ENCODE measurements around the gene THYN1. TPM values are rescaled to one million over a fixed set of nuclear protein-coding genes. Genes with fewer than 3 reads are reported as not detected.

The THYN1 gene
- 10 to 100 TPM; 16.1 to 39.3 (median 33.2) TPM for total RNA-seq

DNA sequence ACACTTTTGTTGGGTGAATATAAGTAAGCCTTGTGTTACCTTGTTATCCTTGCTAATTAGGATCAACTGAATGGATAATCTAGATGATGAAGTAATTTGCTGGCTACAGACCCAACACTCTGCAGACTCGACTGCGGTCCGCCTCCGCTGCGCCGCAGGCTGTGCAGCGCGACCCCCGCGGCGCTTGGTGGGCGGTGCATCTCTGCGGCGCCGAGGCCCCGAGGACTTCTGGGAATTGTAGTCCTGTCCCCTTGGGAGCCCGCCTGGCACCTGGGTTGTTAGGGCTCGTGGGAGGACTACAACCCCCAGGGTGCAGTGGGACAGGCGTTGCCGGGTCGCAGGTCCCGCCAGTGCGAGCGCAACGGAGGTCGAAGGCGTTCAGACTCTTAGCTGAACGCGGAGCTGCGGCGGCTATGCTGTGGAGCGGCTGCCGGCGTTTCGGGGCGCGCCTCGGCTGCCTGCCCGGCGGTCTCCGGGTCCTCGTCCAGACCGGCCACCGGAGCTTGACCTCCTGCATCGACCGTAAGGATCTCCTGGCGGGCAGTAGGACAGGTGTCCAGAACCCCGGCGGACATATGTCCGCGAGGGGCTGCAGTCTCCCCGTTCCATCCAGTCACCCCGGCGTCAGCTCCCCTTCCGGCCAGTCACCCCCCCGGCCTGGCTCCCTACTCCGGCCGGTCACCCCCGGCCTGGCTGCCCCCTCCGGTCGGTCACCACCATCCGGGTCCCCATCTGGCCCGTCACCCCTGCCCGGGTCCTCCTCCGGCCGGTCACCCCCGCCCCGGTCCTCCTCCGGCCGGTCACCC is at the start of gene THYN1, which contains the start of gene ACAD8:
Gene THYN1, minus strand, starts transcription at position 165 of the 806 bp plus-strand sequence. CDS start 470 bp downstream, outside the sequence.
Gene ACAD8, plus strand, starts transcription at position 381 of the 806 bp plus-strand sequence. Its CDS starts 33 bp downstream, at position 414.
- Histone ChIP-seq H3K36me3 (no peaks in the 10 kb centered on the region), H3K4me3 (peak within 1 kb of the TSS; percentile 66 to 100 (median 79)), H3K27me3 (no peaks in the 10 kb centered on the region), H3K4me1 (peaks cover 6 to 22% (median 19%) of the 10 kb centered on the region in 4 donors), H3K9me3 (no peaks in the 10 kb centered on the region), H3K27ac (peak within 1 kb of the TSS; percentile 75 to 82 (median 82))
- no peak for TF ChIP-seq EP300 (IDR thresholded peaks at IDR 0.05; ENCODE audit: low read depth)
- TF ChIP-seq, protein P1, sequence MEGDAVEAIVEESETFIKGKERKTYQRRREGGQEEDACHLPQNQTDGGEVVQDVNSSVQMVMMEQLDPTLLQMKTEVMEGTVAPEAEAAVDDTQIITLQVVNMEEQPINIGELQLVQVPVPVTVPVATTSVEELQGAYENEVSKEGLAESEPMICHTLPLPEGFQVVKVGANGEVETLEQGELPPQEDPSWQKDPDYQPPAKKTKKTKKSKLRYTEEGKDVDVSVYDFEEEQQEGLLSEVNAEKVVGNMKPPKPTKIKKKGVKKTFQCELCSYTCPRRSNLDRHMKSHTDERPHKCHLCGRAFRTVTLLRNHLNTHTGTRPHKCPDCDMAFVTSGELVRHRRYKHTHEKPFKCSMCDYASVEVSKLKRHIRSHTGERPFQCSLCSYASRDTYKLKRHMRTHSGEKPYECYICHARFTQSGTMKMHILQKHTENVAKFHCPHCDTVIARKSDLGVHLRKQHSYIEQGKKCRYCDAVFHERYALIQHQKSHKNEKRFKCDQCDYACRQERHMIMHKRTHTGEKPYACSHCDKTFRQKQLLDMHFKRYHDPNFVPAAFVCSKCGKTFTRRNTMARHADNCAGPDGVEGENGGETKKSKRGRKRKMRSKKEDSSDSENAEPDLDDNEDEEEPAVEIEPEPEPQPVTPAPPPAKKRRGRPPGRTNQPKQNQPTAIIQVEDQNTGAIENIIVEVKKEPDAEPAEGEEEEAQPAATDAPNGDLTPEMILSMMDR (IDR thresholded peaks at IDR 0.05): peak; percentile 30 to 66 (median 48)
- TF ChIP-seq POLR2AphosphoS5 (IDR thresholded peaks at IDR 0.05): peak; percentile 76 to 89 (median 86)
- TF ChIP-seq POLR2A (IDR thresholded peaks at IDR 0.05): peak; percentile 74
- WGBS, 2 donors (ENCODE audit: low coverage in 1 of 2): 0% methylated on average over 63 of the region's 70 CpGs; no CpG with 5 or more reads in 1 of the 2 donors
- DNase-seq: peak; percentile 97
- in situ Hi-C loops (cut with MboI; ENCODE audit: low pct_ligation_motif_present in 1 of 4, low pct_unique_long_range_greater_than_20kb in 1 of 4, low sequenced_read_pairs in 3 of 4): no loop called here
- intact Hi-C loops (cut with DNase I; ENCODE audit: low total_unique reads): no loop called here

DNA sequence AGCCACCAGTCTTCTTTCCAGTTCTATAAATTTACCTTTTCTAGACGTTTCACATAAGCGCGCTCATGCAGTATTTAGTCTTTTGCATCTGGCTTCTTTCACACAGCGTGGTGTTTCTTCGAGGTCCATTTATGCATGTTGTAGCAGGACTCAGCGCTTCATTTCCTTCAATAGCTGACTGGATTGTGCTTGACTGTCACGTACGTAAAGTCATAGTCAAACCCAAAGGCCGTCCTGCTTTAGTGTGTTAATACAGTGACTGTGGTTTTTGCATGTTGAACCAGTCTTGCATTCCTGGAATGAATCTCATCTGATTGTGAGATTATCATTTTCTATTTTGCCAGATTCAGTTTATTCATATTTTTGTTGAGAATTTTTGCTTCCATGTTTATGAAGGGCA is 41.5 kb upstream of the THYN1 start:
- Histone ChIP-seq H3K27ac (no peak overlapping the region), H3K36me3 (no peaks in the 10 kb centered on the region), H3K4me1 (no peaks in the 10 kb centered on the region), H3K27me3 (no peaks in the 10 kb centered on the region), H3K4me3 (no peak overlapping the region), H3K9me3 (no peaks in the 10 kb centered on the region)
- TF ChIP-seq, protein P1 (IDR thresholded peaks at IDR 0.05): no peak
- TF ChIP-seq EP300 (IDR thresholded peaks at IDR 0.05; ENCODE audit: low read depth) (no peak), POLR2AphosphoS5 (IDR thresholded peaks at IDR 0.05) (no peak), POLR2A (IDR thresholded peaks at IDR 0.05) (no peak)
- WGBS, 2 donors (ENCODE audit: low coverage in 1 of 2): 74% methylated on average over 9 of the region's 9 CpGs; no CpG with 5 or more reads in 1 of the 2 donors
- no peak for DNase-seq
- in situ Hi-C loops (cut with MboI; ENCODE audit: low pct_ligation_motif_present in 1 of 4, low pct_unique_long_range_greater_than_20kb in 1 of 4, low sequenced_read_pairs in 3 of 4) (no loop called here), intact Hi-C loops (cut with DNase I; ENCODE audit: low total_unique reads) (no loop called here)

DNA sequence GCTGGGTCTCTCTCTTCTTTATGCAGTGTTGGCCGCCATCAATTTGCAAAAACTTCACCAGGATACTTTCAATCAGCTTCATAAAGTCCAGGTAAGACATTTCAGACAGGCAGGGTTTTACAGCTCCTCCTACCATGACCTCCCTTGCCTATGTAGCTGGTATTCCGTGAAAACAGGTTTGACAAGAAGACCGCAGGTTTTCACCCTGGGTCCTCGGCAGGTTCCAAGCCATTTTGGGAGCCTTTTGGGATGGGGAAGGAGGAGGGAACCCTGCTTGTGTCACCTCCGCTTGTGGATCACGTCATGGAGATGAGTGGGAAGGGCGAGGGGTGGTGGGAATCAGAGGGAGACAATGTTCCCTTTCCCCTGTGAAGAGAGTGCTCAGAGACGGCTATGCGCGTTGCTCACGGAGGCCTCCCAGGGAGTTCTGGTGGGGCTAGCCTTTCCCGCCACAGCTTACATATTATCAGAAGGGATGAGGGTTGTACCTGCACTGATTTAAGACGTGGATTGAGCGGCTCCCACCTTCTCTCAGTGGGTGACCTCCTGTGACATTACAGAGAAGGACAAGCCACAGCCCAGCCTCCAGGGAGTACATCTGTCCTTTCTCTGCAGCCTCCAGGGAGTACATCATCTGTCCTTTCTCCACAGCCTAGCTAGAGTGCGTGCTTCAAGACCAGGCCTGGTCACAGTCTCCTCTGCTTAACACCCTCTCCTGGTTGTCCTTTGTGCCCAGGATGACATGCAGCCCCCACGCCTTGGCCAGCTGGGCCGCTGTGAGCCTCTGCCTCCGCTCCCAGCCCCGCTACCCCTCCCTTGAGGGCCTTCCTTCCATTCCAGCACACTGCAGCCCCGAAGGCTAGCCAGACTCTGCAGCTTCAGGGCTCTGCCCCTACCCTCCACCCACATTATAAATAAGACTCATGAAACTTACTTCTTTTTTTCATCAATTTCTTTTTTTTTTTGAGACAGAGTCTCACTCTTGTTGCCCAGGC is 40.3 kb upstream of the THYN1 start:
- H3K27ac ChIP-seq: no peak overlapping the region
- H3K4me3 ChIP-seq: no peak overlapping the region
- no peaks in the 10 kb centered on the region for H3K36me3 ChIP-seq
- intact Hi-C loops (cut with DNase I; ENCODE audit: low total_unique reads): no loop called here
- no peak for TF ChIP-seq POLR2A (IDR thresholded peaks at IDR 0.05)
- TF ChIP-seq EP300 (IDR thresholded peaks at IDR 0.05; ENCODE audit: low read depth): no peak
- no peak for TF ChIP-seq POLR2AphosphoS5 (IDR thresholded peaks at IDR 0.05)
- TF ChIP-seq, protein P1 (IDR thresholded peaks at IDR 0.05): no peak
- no peak for DNase-seq
- H3K4me1 ChIP-seq: no peaks in the 10 kb centered on the region
- H3K9me3 ChIP-seq: no peaks in the 10 kb centered on the region
- WGBS, 2 donors (ENCODE audit: low coverage in 1 of 2): 71 to 76% methylated on average over 9 to 20 of the region's 20 CpGs
- in situ Hi-C loops (cut with MboI; ENCODE audit: low pct_ligation_motif_present in 1 of 4, low pct_unique_long_range_greater_than_20kb in 1 of 4, low sequenced_read_pairs in 3 of 4): no loop called here
- H3K27me3 ChIP-seq: no peaks in the 10 kb centered on the region

DNA sequence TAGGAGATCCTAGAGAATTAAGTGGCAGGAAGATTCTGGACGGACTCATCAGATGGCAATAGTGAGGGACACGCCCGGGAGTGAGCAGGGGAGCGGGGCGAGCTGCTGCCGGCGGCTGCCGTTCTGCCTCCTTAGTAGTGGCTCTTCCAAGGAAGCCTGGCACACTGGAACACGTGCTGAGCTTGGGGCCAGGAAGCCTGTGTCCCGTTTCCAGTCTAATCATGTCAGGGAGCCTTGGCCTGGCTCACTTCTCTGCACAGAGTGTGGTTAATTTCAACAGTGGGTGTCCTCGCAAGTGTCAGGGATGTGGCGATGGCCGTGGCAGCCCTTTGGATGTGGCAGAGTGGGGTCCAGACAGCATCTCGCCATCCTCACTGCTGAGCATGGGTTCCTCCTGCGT is 39.5 kb upstream of the THYN1 start:
- no peak for DNase-seq
- 75% methylated on average over 15 of the region's 15 CpGs; no CpG with 5 or more reads in 1 of the 2 donors for WGBS, 2 donors (ENCODE audit: low coverage in 1 of 2)
- H3K27ac ChIP-seq: no peak overlapping the region
- no peaks in the 10 kb centered on the region for H3K4me1 ChIP-seq
- in situ Hi-C loops (cut with MboI; ENCODE audit: low pct_ligation_motif_present in 1 of 4, low pct_unique_long_range_greater_than_20kb in 1 of 4, low sequenced_read_pairs in 3 of 4) (no loop called here), intact Hi-C loops (cut with DNase I; ENCODE audit: low total_unique reads) (no loop called here)
- H3K36me3 ChIP-seq: no peaks in the 10 kb centered on the region
- TF ChIP-seq POLR2AphosphoS5 (IDR thresholded peaks at IDR 0.05) (no peak), POLR2A (IDR thresholded peaks at IDR 0.05) (no peak), EP300 (IDR thresholded peaks at IDR 0.05; ENCODE audit: low read depth) (no peak)
- TF ChIP-seq, protein P1 (IDR thresholded peaks at IDR 0.05): no peak
- no peaks in the 10 kb centered on the region for H3K9me3 ChIP-seq
- no peak overlapping the region for H3K4me3 ChIP-seq
- no peaks in the 10 kb centered on the region for H3K27me3 ChIP-seq

Measured in transverse colon (tissue), 4 donors.